Cardiac muscle cell (in vitro differentiated cells and primary cell): ENCODE results near the gene MYEF2. TPM values are rescaled to one million over a fixed set of nuclear protein-coding genes. Genes with fewer than 3 reads are reported as not detected.

ENCODE experiments used
- DNase-seq, 2 donors: peaks; one replicate each; pipeline versions ENCODE4 v3.0.0 to v3.0.0-alpha.2; 2010 to 2017; ENCODE audit warnings: low read depth in 1 of 2, low spot score in 1 of 2
- H3K27ac ChIP-seq: fragments of 200-600 bp; sonication (generic); 2 replicates; pipeline ENCODE4 v1.5.1; 2016
- H3K27me3 ChIP-seq: fragments of 200-600 bp; sonication (generic); 2 replicates; pipeline ENCODE4 v1.6.0; 2016; ENCODE audit warnings: control low read depth
- H3K36me3 ChIP-seq: fragments of 200-600 bp; sonication (generic); 2 replicates; pipeline ENCODE4 v1.5.1; 2016; ENCODE audit warnings: control low read depth
- H3K4me1 ChIP-seq: fragments of 200-600 bp; sonication (generic); 2 replicates; pipeline ENCODE4 v1.8.1; 2017; ENCODE audit warnings: low read depth, mild to moderate bottlenecking, mixed run types
- H3K4me3 ChIP-seq: fragments of 200-600 bp; sonication (generic); 2 replicates; pipeline ENCODE4 v1.5.1; 2016; ENCODE audit warnings: mild to moderate bottlenecking
- H3K9me3 ChIP-seq: fragments of 200-600 bp; sonication (generic); 2 replicates; pipeline ENCODE4 v1.5.1; 2017; ENCODE audit warnings: low read depth, mild to moderate bottlenecking, control low read depth
- polyA plus RNA-seq: library from polyadenylated mRNA; unstranded; fragments of >200 nt; fragmentation: Nextera tagmentation; extraction: Ambion mirVana; gene quantifications from 2 replicates; pipeline ENCODE4 v1.2.1, GENCODE V29; 2016
- total RNA-seq: library from RNA; depleted of rRNA; stranded (reverse); fragments of >200 nt; gene quantifications from 2 replicates; pipeline ENCODE4 v1.2.3, GENCODE V29; 2016
- TF ChIP-seq, protein P1 (sequence below): IDR thresholded peaks from 2 replicates; pipeline ENCODE4 v1.5.1; 2012; ENCODE audit warnings: low read depth, mild to moderate bottlenecking, low read length

MYEF2 gene
- total and polyA plus RNA-seq, 2 experiments from 2014 or later, result 35.5 to 143 TPM

DNA sequence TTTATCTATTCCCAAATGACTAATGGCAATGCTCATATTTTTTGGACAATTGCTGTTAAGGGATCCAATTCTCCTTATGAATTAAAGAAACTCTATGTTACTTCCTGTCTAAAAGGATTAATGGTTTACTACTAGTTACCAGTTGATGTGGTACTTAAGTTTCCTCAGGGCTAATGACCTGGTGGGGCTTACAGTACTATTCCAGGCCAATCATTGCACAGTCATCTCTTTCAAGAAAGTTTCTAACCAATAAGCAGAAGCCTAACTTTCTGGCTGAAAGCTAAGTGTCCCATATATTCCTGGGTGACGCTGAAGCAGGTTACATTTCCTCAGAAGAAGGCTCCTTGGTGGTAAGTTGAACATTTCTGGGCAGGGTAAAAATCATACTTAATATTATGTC lies 27.9 kb upstream of the MYEF2 start, which contains the start of gene SLC12A1:
Gene SLC12A1 (plus strand): TSS at position 322 of the 400 bp plus-strand sequence. CDS start 1,418 bp downstream, outside the sequence.
- Histone ChIP-seq H3K4me3 (no peak within 1 kb of the TSS), H3K27ac (no peak within 1 kb of the TSS), H3K36me3 (no peaks in the 10 kb centered on the region), H3K4me1 (no peaks in the 10 kb centered on the region), H3K27me3 (no peaks in the 10 kb centered on the region), H3K9me3 (no peaks in the 10 kb centered on the region)
- no peak for DNase-seq
- TF ChIP-seq, protein P1, sequence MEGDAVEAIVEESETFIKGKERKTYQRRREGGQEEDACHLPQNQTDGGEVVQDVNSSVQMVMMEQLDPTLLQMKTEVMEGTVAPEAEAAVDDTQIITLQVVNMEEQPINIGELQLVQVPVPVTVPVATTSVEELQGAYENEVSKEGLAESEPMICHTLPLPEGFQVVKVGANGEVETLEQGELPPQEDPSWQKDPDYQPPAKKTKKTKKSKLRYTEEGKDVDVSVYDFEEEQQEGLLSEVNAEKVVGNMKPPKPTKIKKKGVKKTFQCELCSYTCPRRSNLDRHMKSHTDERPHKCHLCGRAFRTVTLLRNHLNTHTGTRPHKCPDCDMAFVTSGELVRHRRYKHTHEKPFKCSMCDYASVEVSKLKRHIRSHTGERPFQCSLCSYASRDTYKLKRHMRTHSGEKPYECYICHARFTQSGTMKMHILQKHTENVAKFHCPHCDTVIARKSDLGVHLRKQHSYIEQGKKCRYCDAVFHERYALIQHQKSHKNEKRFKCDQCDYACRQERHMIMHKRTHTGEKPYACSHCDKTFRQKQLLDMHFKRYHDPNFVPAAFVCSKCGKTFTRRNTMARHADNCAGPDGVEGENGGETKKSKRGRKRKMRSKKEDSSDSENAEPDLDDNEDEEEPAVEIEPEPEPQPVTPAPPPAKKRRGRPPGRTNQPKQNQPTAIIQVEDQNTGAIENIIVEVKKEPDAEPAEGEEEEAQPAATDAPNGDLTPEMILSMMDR, result no peak

DNA sequence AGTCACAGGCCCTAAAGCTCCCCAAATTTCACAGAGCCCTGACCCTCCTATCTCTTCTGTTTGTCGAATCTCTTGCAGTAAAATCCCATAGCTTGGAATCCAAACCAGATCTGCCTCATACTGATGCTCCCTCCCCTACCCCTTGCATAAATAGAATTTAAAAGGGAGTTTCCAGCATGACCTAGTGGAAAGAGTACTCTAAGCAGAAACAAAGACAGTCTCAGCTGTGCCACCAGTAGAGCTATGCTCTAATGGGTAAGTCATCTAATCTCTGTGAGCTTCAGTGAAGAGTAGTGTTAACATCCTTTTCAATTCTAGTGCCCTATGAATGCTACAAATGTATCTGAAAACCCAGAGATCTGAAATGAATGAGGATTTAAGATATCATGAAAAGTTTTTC lies 24.0 kb upstream of the MYEF2 start:
- no peak overlapping the region for H3K27ac ChIP-seq
- no peaks in the 10 kb centered on the region for H3K4me1 ChIP-seq
- H3K27me3 ChIP-seq, result no peaks in the 10 kb centered on the region
- H3K9me3 ChIP-seq, result no peaks in the 10 kb centered on the region
- H3K36me3 ChIP-seq, result no peaks in the 10 kb centered on the region
- H3K4me3 ChIP-seq, result no peak overlapping the region
- TF ChIP-seq, protein P1, result no peak
- DNase-seq, result no peak

DNA sequence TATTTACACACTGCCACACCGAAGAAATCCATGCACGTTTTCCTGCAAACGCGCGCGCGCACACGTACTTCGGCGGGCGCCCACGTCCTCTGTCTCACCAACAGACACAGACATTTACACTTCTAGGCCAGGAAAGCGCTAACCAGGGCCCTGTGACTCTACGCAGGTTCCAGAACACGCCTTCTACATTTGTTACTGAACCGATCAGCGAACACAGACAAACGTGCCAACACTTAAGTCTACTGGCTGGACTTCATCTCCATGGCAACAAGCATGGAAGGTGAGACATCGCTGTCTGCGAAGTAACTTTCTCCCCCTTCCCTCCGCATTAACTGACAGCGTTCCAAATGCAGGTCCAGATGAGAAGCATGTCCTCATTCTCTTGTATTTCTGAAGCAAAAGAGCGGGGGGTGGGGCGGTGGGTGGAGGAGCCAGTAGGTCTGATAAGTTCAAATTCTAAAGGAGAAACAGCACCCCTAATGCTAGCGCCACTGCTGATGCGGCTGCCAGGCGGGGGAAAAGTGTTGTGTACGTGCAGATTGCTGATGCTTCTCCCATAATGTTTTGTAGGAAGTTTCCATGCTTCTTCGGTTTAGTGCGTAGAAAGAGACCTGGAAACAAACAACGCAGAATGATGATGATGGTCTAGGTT lies 13.6 kb upstream of the MYEF2 start, which contains the start of gene CTXN2:
Gene CTXN2 (plus strand): TSS at position 92 of the 652 bp plus-strand sequence. CDS start 9,636 bp downstream, outside the sequence.
- H3K27ac ChIP-seq, result no peak within 1 kb of the TSS
- no peaks in the 10 kb centered on the region for H3K9me3 ChIP-seq
- peak within 1 kb of the TSS; percentile 11 for H3K4me3 ChIP-seq
- TF ChIP-seq, protein P1, result no peak
- H3K4me1 ChIP-seq, result no peaks in the 10 kb centered on the region
- peak in 1 of 2 donors; percentile 21 for DNase-seq
- no peaks in the 10 kb centered on the region for H3K36me3 ChIP-seq
- H3K27me3 ChIP-seq, result peaks cover 18% of the 10 kb centered on the region

DNA sequence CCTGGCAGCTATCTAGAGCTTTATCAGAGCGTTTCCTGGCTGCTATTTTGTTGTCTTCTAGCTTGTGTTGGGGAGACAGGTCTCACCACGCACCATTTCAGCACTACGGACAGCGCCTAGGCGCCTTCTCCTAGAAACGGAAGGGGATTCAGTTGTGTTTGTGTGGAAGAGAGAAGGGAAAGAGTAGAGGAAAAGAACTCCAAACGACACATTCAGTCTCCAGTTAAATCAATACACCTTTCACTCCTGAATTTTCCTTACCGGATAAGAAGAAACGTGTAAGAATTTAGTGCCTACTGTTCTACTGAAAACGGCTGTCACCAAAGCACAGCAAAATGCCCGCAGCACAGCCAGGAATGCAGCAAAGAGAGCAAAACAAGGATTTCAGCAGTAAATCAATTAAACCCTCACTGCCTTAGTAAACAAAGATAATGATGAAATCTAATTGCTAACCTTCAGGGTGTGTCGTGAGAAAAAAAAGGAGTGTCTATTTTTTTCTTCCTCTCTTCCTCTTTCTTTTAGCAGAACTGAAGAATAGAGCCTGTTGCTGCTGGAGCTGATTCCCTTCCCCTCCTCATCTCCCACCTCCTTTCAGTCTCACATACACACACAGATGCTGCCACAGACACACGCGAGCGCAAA lies 13.0 kb upstream of the MYEF2 start:
- Histone ChIP-seq H3K36me3 (no peaks in the 10 kb centered on the region), H3K4me3 (peak overlapping the region; percentile 11), H3K9me3 (no peaks in the 10 kb centered on the region), H3K27me3 (peaks cover 18% of the 10 kb centered on the region), H3K27ac (no peak overlapping the region), H3K4me1 (no peaks in the 10 kb centered on the region)
- TF ChIP-seq, protein P1, result no peak
- peak; percentile 76 to 93 for DNase-seq

DNA sequence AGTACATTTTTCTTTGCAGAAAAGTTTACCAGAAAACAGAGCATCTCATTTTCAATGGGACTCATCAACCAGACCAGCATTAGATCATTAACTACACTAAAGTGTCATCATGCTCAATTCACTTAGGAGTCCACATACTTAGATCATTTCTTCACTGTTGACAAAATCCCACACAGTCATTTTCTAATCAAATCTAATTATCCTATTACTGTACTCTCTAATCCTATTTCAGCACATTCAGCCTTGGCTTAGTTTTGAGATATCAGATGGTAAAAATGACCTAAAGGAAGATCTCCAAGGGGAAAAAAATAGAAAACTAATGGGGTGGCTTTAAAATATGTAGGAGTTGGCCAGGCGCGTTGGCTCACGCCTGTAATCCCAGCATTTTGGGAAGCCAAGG lies 8.2 kb upstream of the MYEF2 start:
- Histone ChIP-seq H3K27ac (no peak overlapping the region), H3K9me3 (no peaks in the 10 kb centered on the region), H3K27me3 (peaks cover 6% of the 10 kb centered on the region), H3K4me3 (no peak overlapping the region), H3K36me3 (no peaks in the 10 kb centered on the region), H3K4me1 (no peaks in the 10 kb centered on the region)
- no peak for DNase-seq
- TF ChIP-seq, protein P1, result no peak
